NCI-H1092 treated with DMSO at 0.1 percent for 48 hours (cell line): ENCODE results near the gene TRIM44.
A peak's percentile ranks its signal among the peaks of the same experiment; 100 is the strongest.

Experiments used
- DNase-seq: peaks from one replicate; lab custom pipeline; 2025; lab: John Stamatoyannopoulos, UW

Gene TRIM44, protein sequence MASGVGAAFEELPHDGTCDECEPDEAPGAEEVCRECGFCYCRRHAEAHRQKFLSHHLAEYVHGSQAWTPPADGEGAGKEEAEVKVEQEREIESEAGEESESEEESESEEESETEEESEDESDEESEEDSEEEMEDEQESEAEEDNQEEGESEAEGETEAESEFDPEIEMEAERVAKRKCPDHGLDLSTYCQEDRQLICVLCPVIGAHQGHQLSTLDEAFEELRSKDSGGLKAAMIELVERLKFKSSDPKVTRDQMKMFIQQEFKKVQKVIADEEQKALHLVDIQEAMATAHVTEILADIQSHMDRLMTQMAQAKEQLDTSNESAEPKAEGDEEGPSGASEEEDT

DNA sequence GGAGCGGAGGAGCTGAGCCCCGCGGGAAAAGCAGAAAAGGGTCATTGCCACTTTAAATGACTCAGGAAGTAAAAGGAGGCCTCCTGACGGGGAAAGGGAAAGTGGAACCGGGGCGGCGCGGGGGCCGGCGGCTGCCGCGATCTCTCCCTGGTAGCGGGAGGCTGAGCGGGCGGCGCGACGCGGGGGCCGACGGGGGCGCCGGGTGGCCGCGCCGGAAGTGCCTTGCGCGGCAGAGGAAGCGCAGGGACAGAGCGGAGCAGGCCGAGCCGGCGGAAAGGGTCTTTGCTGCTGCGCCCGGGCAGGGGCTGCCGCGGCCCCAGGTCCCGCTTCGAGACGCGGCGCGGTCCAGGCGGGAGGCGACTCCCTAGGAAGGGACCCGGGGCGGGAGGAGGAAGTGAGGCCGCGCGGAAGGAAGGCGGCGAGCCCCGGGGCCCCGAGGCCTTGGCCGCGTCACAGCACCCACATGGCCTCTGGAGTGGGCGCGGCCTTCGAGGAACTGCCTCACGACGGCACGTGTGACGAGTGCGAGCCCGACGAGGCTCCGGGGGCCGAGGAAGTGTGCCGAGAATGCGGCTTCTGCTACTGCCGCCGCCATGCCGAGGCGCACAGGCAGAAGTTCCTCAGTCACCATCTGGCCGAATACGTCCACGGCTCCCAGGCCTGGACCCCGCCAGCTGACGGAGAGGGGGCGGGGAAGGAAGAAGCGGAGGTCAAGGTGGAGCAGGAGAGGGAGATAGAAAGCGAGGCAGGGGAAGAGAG lies at the start of gene TRIM44:
Gene TRIM44 (plus strand): TSS at position 127 of the 759 bp plus-strand sequence. CDS start 337 bp downstream, at position 464.
- DNase-seq, result peak; percentile 68

DNA sequence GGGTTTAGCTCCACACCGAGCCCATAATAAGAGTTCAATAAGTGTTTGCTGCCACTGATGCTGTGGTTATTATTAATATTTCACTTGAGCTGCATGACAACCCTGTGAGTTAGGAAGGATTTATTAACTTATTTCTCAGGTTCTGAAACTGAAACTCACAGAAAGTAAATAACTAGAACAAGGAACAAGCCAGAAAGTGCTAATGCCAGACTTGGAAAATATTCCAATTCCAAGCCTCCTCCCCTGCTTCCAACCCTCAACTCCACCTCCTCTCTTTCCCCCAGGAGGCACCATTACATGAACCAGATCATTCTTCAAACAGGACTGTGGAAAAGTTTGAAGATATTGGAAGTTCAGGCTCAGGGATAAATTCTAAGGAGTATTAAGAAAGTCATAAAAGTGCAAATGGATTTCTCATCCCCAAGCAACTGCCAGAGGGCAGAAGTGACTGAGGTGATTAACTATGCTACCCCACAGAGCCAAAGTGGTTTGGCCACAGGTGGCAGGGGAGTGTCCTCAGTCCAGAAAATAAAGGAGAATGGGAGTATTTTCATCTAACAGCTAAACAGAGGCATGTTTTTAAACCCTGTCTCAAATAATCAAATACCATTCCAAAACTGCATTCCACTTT lies 47.5 kb upstream of the TRIM44 start:
- DNase-seq, result no peak

DNA sequence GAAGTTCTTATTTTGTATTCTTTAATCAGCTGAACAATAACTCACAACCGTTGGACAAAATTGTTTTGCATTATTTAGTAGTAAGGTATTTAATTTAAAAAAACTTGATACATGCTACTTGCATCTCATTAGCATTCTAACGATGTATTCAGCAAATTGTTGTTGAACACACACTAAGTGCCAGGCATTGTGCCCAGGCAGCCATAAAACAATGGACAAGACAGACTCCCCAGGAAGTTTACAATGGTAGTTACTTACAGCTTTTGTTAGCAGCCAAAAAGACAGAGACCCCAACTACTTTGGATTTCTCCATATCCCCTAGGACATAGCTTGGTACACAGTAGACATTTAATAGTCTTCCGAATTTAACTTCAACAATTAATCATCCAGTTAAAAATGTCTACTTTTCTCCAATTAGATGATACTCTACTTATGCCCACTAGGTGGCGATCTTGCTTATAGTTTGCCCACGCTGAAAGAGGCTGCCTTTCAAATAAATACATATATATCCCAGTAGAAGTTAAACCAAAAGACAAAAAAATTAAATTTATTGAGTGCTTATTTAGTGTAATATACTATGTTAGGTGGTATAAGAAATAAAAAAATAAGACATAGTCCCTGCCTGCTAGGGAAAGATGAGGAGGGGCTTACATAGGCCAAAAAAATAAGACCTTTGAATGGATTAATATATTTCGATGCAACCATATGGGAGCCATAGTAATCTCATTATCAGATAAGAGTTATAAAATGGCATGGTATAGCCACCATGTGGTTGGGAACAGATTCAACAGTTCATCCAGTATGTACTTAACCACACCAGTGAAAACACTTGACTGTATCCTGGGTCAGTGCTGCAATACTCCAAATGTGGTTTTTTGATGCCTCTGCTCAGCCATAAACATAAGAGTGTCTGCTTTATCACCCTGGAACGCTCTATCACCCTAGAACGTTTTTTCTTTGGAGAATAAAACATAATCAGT lies 46.4 kb upstream of the TRIM44 start:
- DNase-seq, result peak; percentile 70

DNA sequence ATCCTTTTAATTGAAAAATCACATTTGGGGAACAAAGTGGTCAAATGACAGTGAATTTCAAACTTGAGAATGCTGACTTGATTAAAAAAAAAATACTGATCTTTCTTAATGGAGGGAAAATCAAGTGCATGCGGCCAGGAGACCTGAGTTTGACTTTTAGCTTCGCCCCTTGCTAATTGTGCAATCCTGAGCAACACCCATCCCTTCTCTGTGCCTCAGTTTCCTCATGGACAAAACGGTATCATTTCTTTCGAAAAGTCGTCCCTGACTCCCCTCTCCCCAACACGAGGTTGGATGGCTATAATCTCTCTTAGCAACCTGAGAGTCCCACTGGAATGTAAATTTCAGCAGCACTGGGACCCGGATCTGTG lies 45.3 kb upstream of the TRIM44 start:
- DNase-seq, result no peak

DNA sequence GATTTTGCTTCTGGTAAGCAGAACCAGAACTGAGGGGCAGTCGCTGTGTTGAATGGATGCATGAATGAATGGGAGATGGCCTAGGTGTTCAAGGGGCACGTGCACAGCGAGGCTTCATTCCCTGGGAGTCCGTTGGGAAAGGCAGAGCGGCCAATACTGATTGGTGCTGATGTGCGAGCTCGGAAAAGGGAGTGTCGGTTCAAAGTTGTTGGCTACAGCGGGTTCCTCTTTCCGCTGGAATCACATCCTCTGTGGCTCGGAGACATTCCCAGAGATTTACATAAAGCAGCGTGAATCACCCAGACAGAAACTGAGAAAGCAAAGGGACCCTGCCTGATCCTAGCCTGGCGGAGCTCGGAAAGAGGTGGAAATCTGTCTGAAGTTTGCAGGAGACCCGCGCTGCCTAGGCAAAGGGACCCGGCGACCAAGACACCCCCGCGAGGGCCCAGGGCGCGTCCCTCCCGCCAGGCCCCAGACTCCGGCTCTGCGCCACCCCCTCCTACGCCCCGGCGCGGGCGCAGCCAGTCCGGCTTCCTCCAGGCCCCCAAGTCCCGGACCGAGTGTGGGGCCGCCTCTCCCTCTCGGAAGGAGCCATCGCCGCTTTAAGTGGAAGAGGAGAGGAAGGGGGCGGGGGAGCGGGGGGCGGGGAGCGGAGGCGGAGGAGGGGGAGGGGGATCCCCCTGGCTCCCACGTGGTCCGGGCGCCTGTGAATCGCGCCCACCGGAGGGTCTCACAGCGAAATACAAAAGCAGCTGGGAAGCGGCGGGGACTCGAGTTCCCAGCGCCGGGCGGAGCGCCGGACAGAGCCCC lies 44.7 kb upstream of the TRIM44 start, which contains the start of gene FJX1:
Gene FJX1 (plus strand): TSS at position 774 of the 810 bp plus-strand sequence. CDS start 177 bp downstream, outside the sequence.
- DNase-seq, result peak; percentile 71

DNA sequence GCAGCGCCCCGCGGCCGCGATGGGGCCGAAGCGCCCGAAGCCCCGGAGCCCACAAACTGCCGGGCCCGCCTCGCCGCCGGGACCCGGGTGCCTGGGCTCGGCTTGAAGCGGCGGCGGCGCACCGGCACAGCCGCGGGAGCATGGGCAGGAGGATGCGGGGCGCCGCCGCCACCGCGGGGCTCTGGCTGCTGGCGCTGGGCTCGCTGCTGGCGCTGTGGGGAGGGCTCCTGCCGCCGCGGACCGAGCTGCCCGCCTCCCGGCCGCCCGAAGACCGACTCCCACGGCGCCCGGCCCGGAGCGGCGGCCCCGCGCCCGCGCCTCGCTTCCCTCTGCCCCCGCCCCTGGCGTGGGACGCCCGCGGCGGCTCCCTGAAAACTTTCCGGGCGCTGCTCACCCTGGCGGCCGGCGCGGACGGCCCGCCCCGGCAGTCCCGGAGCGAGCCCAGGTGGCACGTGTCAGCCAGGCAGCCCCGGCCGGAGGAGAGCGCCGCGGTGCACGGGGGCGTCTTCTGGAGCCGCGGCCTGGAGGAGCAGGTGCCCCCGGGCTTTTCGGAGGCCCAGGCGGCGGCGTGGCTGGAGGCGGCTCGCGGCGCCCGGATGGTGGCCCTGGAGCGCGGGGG lies 44.0 kb upstream of the TRIM44 start:
- no peak for DNase-seq

DNA sequence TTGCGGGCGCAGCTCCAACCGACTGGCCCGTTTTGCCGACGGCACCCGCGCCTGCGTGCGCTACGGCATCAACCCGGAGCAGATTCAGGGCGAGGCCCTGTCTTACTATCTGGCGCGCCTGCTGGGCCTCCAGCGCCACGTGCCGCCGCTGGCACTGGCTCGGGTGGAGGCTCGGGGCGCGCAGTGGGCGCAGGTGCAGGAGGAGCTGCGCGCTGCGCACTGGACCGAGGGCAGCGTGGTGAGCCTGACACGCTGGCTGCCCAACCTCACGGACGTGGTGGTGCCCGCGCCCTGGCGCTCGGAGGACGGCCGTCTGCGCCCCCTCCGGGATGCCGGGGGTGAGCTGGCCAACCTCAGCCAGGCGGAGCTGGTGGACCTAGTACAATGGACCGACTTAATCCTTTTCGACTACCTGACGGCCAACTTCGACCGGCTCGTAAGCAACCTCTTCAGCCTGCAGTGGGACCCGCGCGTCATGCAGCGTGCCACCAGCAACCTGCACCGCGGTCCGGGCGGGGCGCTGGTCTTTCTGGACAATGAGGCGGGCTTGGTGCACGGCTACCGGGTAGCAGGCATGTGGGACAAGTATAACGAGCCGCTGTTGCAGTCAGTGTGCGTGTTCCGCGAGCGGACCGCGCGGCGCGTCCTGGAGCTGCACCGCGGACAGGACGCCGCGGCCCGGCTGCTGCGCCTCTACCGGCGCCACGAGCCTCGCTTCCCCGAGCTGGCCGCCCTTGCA lies 43.3 kb upstream of the TRIM44 start:
- DNase-seq, result peak; percentile 57

DNA sequence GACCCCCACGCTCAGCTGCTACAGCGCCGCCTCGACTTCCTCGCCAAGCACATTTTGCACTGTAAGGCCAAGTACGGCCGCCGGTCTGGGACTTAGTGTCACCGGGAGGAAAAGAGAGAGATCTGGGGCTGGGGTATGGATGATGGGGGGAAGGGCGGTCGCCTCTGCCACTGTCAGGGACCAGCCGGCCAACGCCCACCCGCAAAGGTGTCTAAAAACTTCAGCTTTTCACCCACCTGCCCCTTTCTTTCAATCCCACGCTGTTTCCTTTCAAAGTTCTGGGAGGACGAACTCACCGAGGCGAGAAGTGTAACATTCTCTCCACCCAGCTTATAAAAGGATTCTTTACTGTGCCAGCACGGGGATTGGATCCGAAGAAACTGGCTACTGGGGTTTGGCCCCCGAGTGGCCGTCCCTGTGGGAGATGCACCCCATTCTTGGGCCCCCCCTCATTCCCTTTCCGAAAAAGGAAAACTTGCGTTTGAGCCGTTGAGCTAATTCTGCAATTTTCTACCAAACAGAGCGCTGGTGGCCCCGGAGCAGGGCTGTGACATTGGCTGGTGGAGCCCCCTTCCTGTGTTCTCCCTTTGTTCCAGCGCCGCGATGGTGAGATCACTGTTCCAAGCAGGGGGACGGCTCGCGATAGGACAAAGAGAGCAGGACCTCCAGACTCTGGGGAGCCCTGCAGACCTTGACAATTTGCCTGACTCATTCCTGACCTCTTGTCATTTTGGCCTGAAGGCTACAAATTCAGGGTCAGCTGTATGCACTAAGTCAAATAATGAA lies 42.5 kb upstream of the TRIM44 start:
- DNase-seq, result peak; percentile 41

DNA sequence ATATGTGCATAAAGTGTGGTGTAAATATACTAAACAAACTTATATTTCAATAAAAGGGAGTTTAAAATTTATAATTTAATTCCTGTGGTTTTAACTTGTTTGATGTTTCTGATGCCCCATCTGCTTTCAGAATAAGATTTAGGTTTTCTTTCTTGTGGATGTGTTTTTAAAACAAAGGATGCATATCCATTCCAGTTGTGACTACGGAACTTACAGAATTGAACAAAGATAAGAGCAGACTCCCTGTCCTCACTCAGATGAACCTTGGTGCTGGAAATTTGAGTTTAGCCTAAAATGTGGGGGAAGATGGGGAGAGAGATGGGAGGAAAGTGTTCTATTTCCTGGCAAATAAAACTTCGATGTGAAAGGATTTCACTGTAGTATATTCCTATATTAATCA lies 41.8 kb upstream of the TRIM44 start:
- no peak for DNase-seq

DNA sequence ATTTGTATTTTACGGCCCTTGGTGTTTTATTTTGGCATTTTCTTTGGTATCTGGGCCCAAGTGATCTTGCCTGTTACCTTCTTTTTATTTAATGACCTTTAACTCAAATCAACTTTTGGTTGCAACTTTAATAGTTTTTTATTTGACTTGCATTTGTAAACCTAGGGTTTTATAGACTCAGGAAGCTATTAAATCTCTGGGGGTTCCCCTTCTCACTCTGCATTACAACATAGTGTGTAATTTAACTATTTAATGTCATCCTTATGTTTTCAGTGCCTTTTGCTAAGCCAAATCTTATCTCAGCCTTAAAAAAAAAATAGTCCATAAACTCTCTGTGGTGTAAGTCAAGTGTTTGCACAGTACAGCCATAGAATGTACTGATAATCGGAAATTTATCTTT lies 41.0 kb upstream of the TRIM44 start:
- no peak for DNase-seq

DNA sequence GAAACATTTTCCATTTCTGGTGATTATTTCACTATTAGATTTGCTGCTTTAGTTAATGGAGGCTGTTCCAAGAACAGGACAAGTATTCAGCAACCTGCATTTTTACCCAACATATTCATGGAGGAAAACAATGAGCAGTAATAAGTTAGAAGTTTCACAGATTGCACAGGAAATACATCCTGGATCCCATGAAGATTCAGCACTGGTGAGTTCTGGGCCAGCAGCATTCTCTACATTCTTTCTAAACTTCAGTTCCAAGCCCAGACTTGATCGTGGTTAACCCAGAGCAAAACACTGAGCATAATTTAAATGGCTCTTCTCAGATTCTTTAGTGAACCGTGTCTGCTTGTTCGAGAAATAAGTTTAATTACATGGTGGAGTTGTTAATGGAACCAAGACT lies 40.5 kb upstream of the TRIM44 start:
- no peak for DNase-seq

DNA sequence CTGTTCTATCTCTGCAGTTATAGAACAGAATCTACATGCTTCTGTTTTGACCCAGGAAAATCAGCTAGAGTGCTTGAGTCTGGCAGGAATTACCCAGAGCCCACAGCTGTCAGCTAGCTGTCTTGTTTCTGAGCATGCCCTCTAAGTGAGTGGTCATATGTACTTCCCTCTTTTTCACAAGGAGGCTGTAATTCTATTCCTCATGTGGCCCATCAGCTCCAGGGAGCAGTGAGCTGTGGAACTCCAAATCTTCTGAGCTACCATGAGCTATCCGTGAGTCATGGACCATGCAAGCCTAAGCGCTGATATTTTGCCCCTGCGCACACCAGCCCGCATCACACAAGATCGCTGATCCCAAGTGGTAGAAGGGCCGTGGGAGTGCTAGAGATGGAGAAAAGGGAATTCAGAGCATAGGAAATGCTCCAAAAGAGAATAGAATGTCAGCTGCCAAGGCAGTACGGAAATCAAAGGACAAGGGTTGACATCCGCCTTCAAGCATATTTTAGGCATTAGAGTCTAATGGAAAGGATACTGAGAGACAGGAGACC lies 38.9 kb upstream of the TRIM44 start:
- DNase-seq, result no peak

DNA sequence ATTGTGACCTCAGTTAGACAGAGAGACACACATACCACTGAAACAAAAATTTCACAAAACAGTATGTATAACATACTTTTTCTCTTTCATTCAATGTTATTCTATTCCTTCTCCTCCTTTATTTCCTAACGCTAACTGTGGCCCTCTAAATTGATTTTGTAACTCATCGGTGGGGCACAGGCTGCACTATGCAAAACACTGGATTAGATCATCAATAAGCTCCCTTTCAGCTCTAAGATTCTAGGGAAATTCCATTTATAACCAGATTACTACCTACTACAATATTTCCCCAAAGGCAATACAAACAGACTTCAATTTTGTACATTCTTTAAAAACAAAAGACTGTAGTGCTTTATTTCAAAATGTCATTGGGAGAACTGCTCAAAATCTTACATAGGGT lies 38.3 kb upstream of the TRIM44 start:
- no peak for DNase-seq

DNA sequence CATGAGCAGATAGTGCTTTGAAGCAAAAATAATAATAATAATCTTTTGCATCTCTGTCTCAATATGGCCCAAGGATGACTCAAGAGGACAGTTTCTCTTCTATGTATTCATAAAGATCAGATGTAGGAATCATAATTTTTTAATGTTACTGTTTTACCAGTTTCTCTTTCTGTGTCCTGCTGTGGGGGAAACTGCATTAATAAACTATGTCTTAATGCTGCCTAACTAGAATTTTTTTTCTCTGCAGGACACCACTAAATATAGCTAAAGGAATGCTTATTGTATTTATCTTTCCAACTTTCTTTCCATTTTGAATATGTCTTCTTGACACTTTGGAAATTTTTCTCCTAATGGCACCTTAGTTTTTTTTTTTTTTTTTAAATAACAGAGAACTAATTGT lies 37.8 kb upstream of the TRIM44 start:
- no peak for DNase-seq

DNA sequence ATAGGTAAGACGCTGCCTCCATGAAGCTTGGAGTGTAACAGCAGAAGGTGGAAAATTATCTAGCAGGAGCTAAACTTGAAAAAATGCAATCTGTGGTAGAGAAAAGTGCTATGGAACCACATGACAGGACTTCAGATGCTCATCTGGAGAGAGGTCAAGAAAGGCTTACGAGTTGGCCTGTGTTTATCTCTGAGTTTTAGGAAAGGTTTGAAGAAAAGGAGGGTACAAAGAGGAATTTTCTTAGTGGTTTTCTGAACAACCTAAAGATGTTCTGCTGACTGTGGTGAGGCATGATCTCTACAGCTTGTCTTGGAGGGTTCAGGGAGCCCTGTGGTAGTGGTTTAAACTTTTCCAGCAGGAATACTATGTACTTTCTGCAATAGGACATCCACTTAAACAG lies 36.1 kb upstream of the TRIM44 start:
- DNase-seq, result no peak

DNA sequence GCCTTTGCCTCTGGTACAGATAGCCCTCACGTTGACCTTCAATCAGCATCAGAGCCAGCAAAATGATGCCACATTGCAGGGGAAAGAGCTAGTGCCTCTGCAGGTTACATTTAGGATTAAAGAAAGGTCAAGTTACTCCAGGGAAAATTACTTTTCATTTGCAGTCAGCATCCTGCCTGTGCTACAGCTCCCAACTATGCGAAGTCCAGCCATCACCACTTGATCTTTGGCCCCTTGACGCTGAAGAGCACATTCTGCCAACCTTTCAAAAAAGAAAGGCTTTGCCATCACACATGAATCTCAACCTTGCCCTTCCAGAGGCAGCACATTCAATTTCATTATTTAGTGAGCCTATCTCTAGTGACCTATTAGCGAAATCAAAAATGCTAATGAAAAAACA lies 33.1 kb upstream of the TRIM44 start:
- DNase-seq, result no peak

DNA sequence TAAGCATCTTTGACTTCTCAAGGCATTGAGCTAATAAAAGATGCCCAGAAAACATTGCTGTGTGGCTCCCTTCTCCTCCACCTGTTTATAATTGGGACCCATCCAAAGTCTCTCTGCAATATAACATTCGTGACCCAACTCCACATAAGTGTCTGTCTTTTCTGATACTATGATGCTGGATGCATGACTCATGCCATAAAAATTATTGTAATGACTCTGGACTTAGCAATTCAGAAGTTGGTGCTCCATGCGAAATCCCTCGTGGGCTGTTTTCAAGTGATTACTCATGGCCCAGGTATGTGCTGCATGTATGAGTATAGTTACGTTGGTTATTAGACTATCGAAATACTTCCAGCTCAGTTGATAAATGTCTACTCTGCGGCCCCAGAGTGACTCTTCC lies 32.7 kb upstream of the TRIM44 start:
- no peak for DNase-seq

DNA sequence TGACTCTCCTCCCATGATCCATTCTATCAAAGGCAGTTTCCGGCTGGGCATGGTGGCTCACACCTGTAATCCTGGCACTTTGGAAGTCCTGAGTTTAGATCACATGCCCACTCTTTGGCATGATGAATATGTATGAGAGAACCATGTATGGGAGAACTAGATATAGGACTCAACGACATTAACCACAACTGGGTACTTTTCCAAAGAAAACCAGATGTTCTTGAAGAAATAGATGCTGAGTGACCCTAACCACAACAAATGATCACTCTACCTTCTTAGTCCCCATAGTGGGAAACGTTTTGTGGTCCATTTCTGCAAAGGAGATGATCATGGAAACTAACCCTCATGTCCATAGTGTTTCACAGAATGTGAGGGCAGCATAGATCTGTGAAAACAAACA lies 30.7 kb upstream of the TRIM44 start:
- no peak for DNase-seq

DNA sequence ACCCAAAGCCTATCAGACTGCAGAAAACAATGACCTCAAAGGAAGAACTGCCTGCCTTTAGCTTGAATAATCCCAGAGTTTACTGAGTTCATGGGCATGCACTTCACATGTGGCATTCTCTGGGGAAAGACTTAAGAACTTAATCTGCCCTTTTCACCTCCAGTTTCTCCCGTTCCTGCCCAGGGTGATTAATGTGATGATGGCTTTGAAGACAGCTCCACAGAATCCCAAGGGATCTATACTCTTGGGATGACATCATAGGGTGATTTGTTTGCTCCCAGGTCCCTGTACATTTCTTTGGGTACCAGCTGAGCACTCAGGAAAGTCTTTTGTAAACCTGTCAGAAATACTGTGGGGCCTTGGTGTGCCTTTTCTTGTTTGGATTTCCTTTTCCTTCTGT lies 30.3 kb upstream of the TRIM44 start:
- no peak for DNase-seq
